Trophoblast cell (in vitro differentiated cells and primary cell): ENCODE data around the gene HEPN1.

ENCODE experiments used
- DNase-seq, 2 donors: peaks; one replicate each; pipeline ENCODE4 v3.0.0-alpha.2; 2016
- H2AFZ ChIP-seq: 2 replicates; pipeline ENCODE4 v1.6.1; 2013; ENCODE audit warnings: low read length, moderate library complexity, mild to moderate bottlenecking; ENCODE audit not compliant: insufficient read depth, poor library complexity
- H2AK5ac ChIP-seq: 2 replicates; pipeline ENCODE4 v1.6.1; 2013; ENCODE audit warnings: mild to moderate bottlenecking, low read length
- H2BK120ac ChIP-seq: 2 replicates; pipeline ENCODE4 v1.6.1; 2013; ENCODE audit warnings: low read length, mild to moderate bottlenecking, moderate library complexity; ENCODE audit not compliant: insufficient read depth, poor library complexity
- H2BK12ac ChIP-seq: 2 replicates; pipeline ENCODE4 v1.6.1; 2013; ENCODE audit warnings: mild to moderate bottlenecking, low read length, moderate library complexity
- H2BK5ac ChIP-seq: 2 replicates; pipeline ENCODE4 v1.6.1; 2013; ENCODE audit warnings: low read length, low read depth, moderate library complexity, mild to moderate bottlenecking; ENCODE audit not compliant: poor library complexity
- H3K14ac ChIP-seq: 2 replicates; pipeline ENCODE4 v1.6.1; 2013; ENCODE audit warnings: mild to moderate bottlenecking, low read length
- H3K18ac ChIP-seq: 2 replicates; pipeline ENCODE4 v1.6.1; 2013; ENCODE audit warnings: mild to moderate bottlenecking, low read length
- H3K23ac ChIP-seq: 2 replicates; pipeline ENCODE4 v1.6.1; 2013; ENCODE audit warnings: low read length
- H3K27ac ChIP-seq: 2 replicates; pipeline ENCODE4 v1.5.1; 2013; ENCODE audit warnings: low read depth, mild to moderate bottlenecking, inconsistent platforms, low read length, moderate library complexity
- H3K27me3 ChIP-seq: 2 replicates; pipeline ENCODE4 v1.6.1; 2013; ENCODE audit warnings: inconsistent platforms, mild to moderate bottlenecking, low read length, moderate library complexity; ENCODE audit not compliant: insufficient read depth
- H3K36me3 ChIP-seq, 2 experiments: 1 replicate in 1 of 2; 2 replicates in 1 of 2; pipeline ENCODE4 v1.6.1; 2013; ENCODE audit warnings: low read length in 2 of 2, mild to moderate bottlenecking in 2 of 2, moderate library complexity in 1 of 2; ENCODE audit not compliant: insufficient read depth in 2 of 2, control insufficient read depth in 1 of 2
- H3K4ac ChIP-seq: 2 replicates; pipeline ENCODE4 v1.6.1; 2013; ENCODE audit warnings: low read depth, mild to moderate bottlenecking, low read length, moderate library complexity
- H3K4me1 ChIP-seq, 2 experiments: 1 replicate in 1 of 2; 2 replicates in 1 of 2; pipeline ENCODE4 v1.6.1; 2013; ENCODE audit warnings: low read length in 2 of 2, mild to moderate bottlenecking in 2 of 2, moderate library complexity in 1 of 2; ENCODE audit not compliant: insufficient read depth in 2 of 2, control insufficient read depth in 1 of 2
- H3K4me2 ChIP-seq: 2 replicates; pipeline ENCODE4 v1.6.1; 2013; ENCODE audit warnings: inconsistent platforms, mild to moderate bottlenecking, low read length, moderate library complexity
- H3K4me3 ChIP-seq: 2 replicates; pipeline ENCODE4 v1.5.1; 2013; ENCODE audit warnings: mild to moderate bottlenecking, low read depth, low read length, inconsistent platforms
- H3K79me1 ChIP-seq: one replicate; pipeline ENCODE4 v1.6.1; 2013; ENCODE audit warnings: low read length
- H3K79me2 ChIP-seq: 2 replicates; pipeline ENCODE4 v1.6.1; 2013; ENCODE audit warnings: low read length, mild to moderate bottlenecking; ENCODE audit not compliant: control insufficient read depth, insufficient read depth, poor library complexity
- H3K9ac ChIP-seq: 2 replicates; pipeline ENCODE4 v1.6.1; 2013; ENCODE audit warnings: mild to moderate bottlenecking, low read length
- H3K9me3 ChIP-seq: 2 replicates; pipeline ENCODE4 v1.6.1; 2013; ENCODE audit warnings: low read depth, mild to moderate bottlenecking, control low read depth, inconsistent platforms, low read length; ENCODE audit not compliant: insufficient read depth
- H4K12ac ChIP-seq: 2 replicates; pipeline ENCODE4 v1.6.1; 2013; ENCODE audit warnings: low read depth, mild to moderate bottlenecking, low read length, moderate library complexity
- H4K8ac ChIP-seq: 2 replicates; pipeline ENCODE4 v1.6.1; 2013; ENCODE audit warnings: low read depth, mild to moderate bottlenecking, low read length, moderate library complexity
- H4K91ac ChIP-seq: one replicate; pipeline ENCODE4 v1.6.1; 2013; ENCODE audit warnings: low read depth, mild to moderate bottlenecking, low read length, moderate library complexity
- WGBS: extraction: QIAGEN DNeasy Blood & Tissue Kit; methylation state at CpG from one replicate; pipeline ENCODE4 v1.1.7; 2013; ENCODE audit warnings: missing lambda C conversion rate; ENCODE audit not compliant: insufficient read length, insufficient coverage; ENCODE audit errors: extremely low coverage; 5-methylcytosine and 5-hydroxymethylcytosine counted together

Gene HEPN1

DNA sequence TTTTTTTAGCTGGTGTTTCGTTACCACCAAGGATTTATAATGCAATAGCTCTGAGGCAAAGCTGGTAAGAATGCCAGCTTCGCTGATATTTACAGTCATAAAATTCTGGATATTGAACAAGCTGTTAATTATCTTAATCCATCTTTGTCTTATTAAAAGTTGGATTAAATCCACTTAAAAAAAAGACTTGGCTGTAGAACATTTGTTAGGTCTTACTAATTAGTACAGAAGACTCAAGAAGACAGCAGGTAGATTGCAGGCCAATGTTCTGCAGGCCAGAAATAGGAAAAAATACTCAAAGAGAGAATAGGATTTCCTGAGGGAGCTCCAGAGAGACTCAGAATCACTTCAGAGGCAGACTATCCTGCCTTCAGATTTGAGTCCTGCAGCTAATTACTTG lies 28.9 kb upstream of the HEPN1 start:
- Histone ChIP-seq H2BK5ac (no peak overlapping the region), H3K4ac (no peak overlapping the region), H3K9me3 (no peaks in the 10 kb centered on the region), H3K18ac (no peak overlapping the region), H3K4me1 (no peaks in the 10 kb centered on the region), H3K9ac (no peak overlapping the region), H3K23ac (no peak overlapping the region), H2AK5ac (no peak overlapping the region), H4K91ac (no peak overlapping the region), H3K4me2 (no peak overlapping the region), H2BK120ac (no peak overlapping the region), H3K27me3 (peaks cover 2% of the 10 kb centered on the region), H2AFZ (no peak overlapping the region), H4K12ac (no peak overlapping the region), H2BK12ac (no peak overlapping the region), H3K36me3 (no peaks in the 10 kb centered on the region), H3K79me2 (no peaks in the 10 kb centered on the region), H4K8ac (no peak overlapping the region), H3K4me3 (no peak overlapping the region), H3K79me1 (no peaks in the 10 kb centered on the region), H3K14ac (no peak overlapping the region), H3K27ac (no peak overlapping the region)
- WGBS: no CpG with 5 or more reads among the region's 2 CpGs
- no peak for DNase-seq

DNA sequence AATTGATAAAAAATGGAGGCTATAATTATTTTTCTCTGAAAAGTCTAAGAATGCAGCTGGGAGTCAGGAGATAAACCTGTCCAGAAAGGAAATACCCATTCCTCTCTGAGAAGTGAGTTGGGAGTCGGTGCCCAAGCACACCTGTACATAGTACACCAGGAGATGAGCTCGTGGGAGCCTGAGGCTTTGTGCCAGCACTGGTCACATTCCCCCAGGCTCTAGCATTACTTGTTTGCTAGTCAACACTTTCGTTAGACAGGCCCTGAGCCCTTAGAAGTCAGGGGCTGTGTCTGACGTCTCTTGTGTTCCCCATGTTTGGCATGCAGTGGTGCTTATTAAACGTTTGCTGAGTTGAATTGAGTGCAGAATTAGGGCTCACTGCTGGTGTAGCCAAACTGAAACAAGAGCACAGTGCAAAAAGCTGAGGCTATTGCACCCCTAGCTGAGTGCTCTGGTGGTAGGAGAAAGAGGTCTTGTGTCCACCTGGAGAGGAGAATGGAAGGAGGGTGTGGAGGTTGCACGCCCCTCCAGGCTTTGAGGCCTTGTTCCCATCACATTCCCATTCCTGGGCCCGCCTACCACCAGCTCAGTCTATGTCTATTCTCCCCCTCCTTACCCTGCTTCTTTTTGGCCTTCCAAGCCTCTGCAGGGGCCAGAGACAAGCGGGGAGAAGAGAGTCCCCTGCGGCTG lies 28.2 kb upstream of the HEPN1 start:
- Histone ChIP-seq H3K18ac (no peak overlapping the region), H4K12ac (no peak overlapping the region), H3K4me2 (no peak overlapping the region), H3K4me1 (no peaks in the 10 kb centered on the region), H4K8ac (no peak overlapping the region), H3K79me2 (no peaks in the 10 kb centered on the region), H2BK12ac (no peak overlapping the region), H3K4ac (no peak overlapping the region), H3K9ac (no peak overlapping the region), H2BK5ac (no peak overlapping the region), H3K9me3 (no peaks in the 10 kb centered on the region), H2AK5ac (no peak overlapping the region), H2BK120ac (no peak overlapping the region), H4K91ac (no peak overlapping the region), H2AFZ (no peak overlapping the region), H3K27me3 (peaks cover 2% of the 10 kb centered on the region), H3K4me3 (no peak overlapping the region), H3K36me3 (no peaks in the 10 kb centered on the region), H3K14ac (no peak overlapping the region), H3K23ac (no peak overlapping the region), H3K27ac (no peak overlapping the region), H3K79me1 (no peaks in the 10 kb centered on the region)
- no peak for DNase-seq
- no CpG with 5 or more reads among the region's 9 CpGs for WGBS

- Histone ChIP-seq H4K12ac (no peak overlapping the region), H3K79me2 (no peaks in the 10 kb centered on the region), H3K9ac (no peak overlapping the region), H2AFZ (no peak overlapping the region), H3K18ac (no peak overlapping the region), H4K8ac (no peak overlapping the region), H3K79me1 (no peaks in the 10 kb centered on the region), H3K4ac (no peak overlapping the region), H3K4me3 (no peak overlapping the region), H3K23ac (no peak overlapping the region), H3K9me3 (no peaks in the 10 kb centered on the region), H3K36me3 (no peaks in the 10 kb centered on the region), H4K91ac (no peak overlapping the region), H2BK5ac (no peak overlapping the region), H2AK5ac (no peak overlapping the region), H3K27ac (no peak overlapping the region), H3K4me2 (no peak overlapping the region), H3K4me1 (peaks cover 5% of the 10 kb centered on the region in 2 experiments), H3K14ac (no peak overlapping the region), H3K27me3 (peaks cover 2% of the 10 kb centered on the region), H2BK120ac (no peak overlapping the region), H2BK12ac (no peak overlapping the region)
- no CpG with 5 or more reads among the region's 12 CpGs for WGBS
- no peak for DNase-seq
Measured at GRCh38 chr11:124891373-124891861, 27.6 kb upstream of the HEPN1 start.

GRCh38 chr11:124892146-124892545 lies 26.9 kb upstream of the HEPN1 start:
- H3K9ac ChIP-seq: no peak overlapping the region
- H4K12ac ChIP-seq: no peak overlapping the region
- no peak overlapping the region for H3K4me2 ChIP-seq
- H3K18ac ChIP-seq: no peak overlapping the region
- H3K79me2 ChIP-seq: no peaks in the 10 kb centered on the region
- peaks cover 3% of the 10 kb centered on the region for H3K79me1 ChIP-seq
- H3K36me3 ChIP-seq: no peaks in the 10 kb centered on the region
- no peaks in the 10 kb centered on the region for H3K9me3 ChIP-seq
- no peak overlapping the region for H3K4me3 ChIP-seq
- no peak overlapping the region for H2BK5ac ChIP-seq
- peaks cover 12% of the 10 kb centered on the region in 2 experiments for H3K4me1 ChIP-seq
- no peak overlapping the region for H2BK12ac ChIP-seq
- no peak overlapping the region for H4K91ac ChIP-seq
- H2AFZ ChIP-seq: no peak overlapping the region
- H3K4ac ChIP-seq: no peak overlapping the region
- H3K14ac ChIP-seq: no peak overlapping the region
- H3K27me3 ChIP-seq: peaks cover 2% of the 10 kb centered on the region
- DNase-seq: no peak
- no peak overlapping the region for H3K23ac ChIP-seq
- H2BK120ac ChIP-seq: no peak overlapping the region
- no peak overlapping the region for H4K8ac ChIP-seq
- H2AK5ac ChIP-seq: no peak overlapping the region
- no peak overlapping the region for H3K27ac ChIP-seq
- WGBS: no CpG with 5 or more reads among the region's 2 CpGs
